Measurements from ENCODE around the gene FRS2.
A peak's percentile ranks its signal among the peaks of the same experiment; 100 is the strongest.

The FRS2 gene

GRCh38 chr12:69502345-69503081, 32.3 kb downstream of the FRS2 start:
- no peak for DNase-seq

GRCh38 chr12:69508091-69508490, 37.9 kb downstream of the FRS2 start:
- no peak for DNase-seq

GRCh38 chr12:69508621-69509020, 38.4 kb downstream of the FRS2 start:
- no peak for DNase-seq

- no peak for DNase-seq
Observed at GRCh38 chr12:69509308-69509736, 39.1 kb downstream of the FRS2 start.

- peak; percentile 9 to 58 for DNase-seq
Observed at GRCh38 chr12:69509904-69510827, 40.0 kb downstream of the FRS2 start.

GRCh38 chr12:69511016-69511415, 40.8 kb downstream of the FRS2 start:
- DNase-seq: no peak

- no peak for DNase-seq
Observed at GRCh38 chr12:69511469-69512267, 41.5 kb downstream of the FRS2 start.

GRCh38 chr12:69512820-69513219, 42.6 kb downstream of the FRS2 start:
- no peak for DNase-seq

GRCh38 chr12:69513297-69513696, 43.1 kb downstream of the FRS2 start:
- peak in 1 of 2 experiments; percentile 10 for DNase-seq

- no peak for DNase-seq
Observed at GRCh38 chr12:69514111-69514510, 43.9 kb downstream of the FRS2 start.

- no peak for DNase-seq
Observed at GRCh38 chr12:69514845-69515244, 44.7 kb downstream of the FRS2 start.

- no peak for DNase-seq
Observed at GRCh38 chr12:69515394-69515930, 45.3 kb downstream of the FRS2 start.

GRCh38 chr12:69516950-69517349, 46.8 kb downstream of the FRS2 start:
- no peak for DNase-seq

GRCh38 chr12:69517406-69517805, 47.2 kb downstream of the FRS2 start:
- DNase-seq: no peak

- DNase-seq: no peak
Observed at GRCh38 chr12:69519871-69520270, 49.7 kb downstream of the FRS2 start.

GRCh38 chr12:69523433-69524330, 53.5 kb downstream of the FRS2 start:
- DNase-seq: no peak

GRCh38 chr12:69524331-69524630, 54.1 kb downstream of the FRS2 start:
- no peak for DNase-seq

- DNase-seq: no peak
Observed at GRCh38 chr12:69524755-69525469, 54.7 kb downstream of the FRS2 start.

GRCh38 chr12:69527506-69528272, 57.5 kb downstream of the FRS2 start:
- DNase-seq: no peak

GRCh38 chr12:69529021-69529420, 58.8 kb downstream of the FRS2 start:
- DNase-seq: no peak

Measured in NCI-H446 (cell line).